HFFc6 (cell line): Measurements from ENCODE around the gene DMXL1. TPM values are rescaled to one million over a fixed set of nuclear protein-coding genes. Genes with fewer than 3 reads are reported as not detected.

ENCODE experiments used
- DNase-seq: peaks from one replicate; pipeline ENCODE4 v3.0.0-alpha.2; 2018
- H3K27ac Mint-ChIP-seq: 2 replicates; pipeline ENCODE4 v1.8.0; 2020; ENCODE audit warnings: mild to moderate bottlenecking, mixed read lengths
- H3K27me3 Mint-ChIP-seq: 2 replicates; pipeline ENCODE4 v1.8.0; 2021; ENCODE audit warnings: mild to moderate bottlenecking, moderate library complexity, mixed read lengths; ENCODE audit not compliant: insufficient read depth
- H3K36me3 Mint-ChIP-seq: 2 replicates; pipeline ENCODE4 v1.8.0; 2021; ENCODE audit warnings: low read depth, mixed read lengths
- H3K4me1 Mint-ChIP-seq: 2 replicates; pipeline ENCODE4 v1.8.0; 2020; ENCODE audit warnings: low read depth, mixed read lengths
- H3K4me3 Mint-ChIP-seq: 2 replicates; pipeline ENCODE4 v1.8.0; 2020; ENCODE audit warnings: mild to moderate bottlenecking, moderate library complexity, mixed read lengths
- H3K9me3 Mint-ChIP-seq: 2 replicates; pipeline ENCODE4 v1.8.0; 2020; ENCODE audit warnings: mild to moderate bottlenecking, mixed read lengths
- total RNA-seq, 6 experiments: library from RNA; stranded (reverse); fragmentation: NEBNext Ultra II Directional; extraction: Animal tissue kit (Norgen Biotek cat#: 25700); gene quantifications; 2 replicates in 1 of 6; 3 replicates in 5 of 6; pipeline ENCODE4 v1.2.3, GENCODE V29; 2021
- TF ChIP-seq, protein P1 (sequence below): fragments of 200-600 bp; sonication (generic); IDR thresholded peaks from 2 replicates; pipeline ENCODE4 v1.5.0; 2021; ENCODE audit warnings: antibody characterized with exemption, mild to moderate bottlenecking

The DMXL1 gene
- total RNA-seq, 6 experiments from 2014 or later, result 19.8 to 23.1 (median 21.5) TPM

DNA sequence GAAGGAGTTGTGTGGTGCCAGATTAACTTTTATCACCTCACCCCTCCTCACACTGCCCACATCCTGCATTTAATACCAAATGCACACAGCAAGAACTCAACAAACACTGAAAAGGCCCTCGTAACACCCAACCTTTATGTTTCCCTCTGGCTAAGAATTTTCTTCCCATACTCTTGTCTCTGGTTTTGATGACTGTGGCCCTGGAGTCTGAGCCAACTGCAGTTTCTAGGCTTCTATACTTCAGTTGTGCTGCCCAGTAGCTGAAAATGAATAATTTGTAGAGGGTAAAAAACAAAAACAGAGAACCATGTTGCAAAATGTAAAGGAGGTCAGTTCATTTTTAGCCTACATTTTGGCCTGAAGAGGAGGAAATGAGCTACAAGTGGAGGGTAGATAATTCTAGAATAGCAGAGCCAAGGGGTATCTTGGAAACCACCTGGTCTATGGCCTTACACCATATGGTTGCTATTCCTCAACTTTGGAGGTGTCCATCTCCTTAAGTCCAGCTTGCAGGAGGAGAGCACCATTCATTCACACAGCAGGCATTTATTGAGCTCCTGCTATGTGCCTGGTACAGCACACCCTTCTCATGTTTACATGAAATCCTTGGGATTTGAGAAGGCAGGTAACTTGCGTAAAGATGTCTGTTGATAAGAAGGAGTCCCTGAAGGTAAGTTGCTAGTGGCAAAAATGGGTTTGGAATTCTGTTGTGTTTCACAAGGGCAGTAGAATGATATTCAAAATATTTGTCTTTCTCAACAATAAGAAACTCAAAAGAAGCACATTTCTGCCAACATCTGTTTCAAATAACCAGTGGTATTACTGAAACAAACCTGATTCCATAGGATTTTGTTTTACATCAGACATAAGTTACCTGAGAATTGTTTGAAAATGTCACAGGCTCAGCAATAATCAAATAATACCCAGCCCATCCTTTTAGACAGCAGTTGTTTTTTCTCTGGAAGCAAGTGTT lies 201.2 kb downstream of the DMXL1 start:
- H3K36me3 Mint-ChIP-seq, result peaks cover 9% of the 10 kb centered on the region
- peaks cover 1% of the 10 kb centered on the region; the same call in 1 of the 2 replicates for H3K27me3 Mint-ChIP-seq
- H3K4me3 Mint-ChIP-seq, result no peak overlapping the region
- no peaks in the 10 kb centered on the region; the same call in 1 of the 2 replicates for H3K9me3 Mint-ChIP-seq
- DNase-seq, result no peak
- H3K27ac Mint-ChIP-seq, result no peak overlapping the region
- TF ChIP-seq, protein P1, sequence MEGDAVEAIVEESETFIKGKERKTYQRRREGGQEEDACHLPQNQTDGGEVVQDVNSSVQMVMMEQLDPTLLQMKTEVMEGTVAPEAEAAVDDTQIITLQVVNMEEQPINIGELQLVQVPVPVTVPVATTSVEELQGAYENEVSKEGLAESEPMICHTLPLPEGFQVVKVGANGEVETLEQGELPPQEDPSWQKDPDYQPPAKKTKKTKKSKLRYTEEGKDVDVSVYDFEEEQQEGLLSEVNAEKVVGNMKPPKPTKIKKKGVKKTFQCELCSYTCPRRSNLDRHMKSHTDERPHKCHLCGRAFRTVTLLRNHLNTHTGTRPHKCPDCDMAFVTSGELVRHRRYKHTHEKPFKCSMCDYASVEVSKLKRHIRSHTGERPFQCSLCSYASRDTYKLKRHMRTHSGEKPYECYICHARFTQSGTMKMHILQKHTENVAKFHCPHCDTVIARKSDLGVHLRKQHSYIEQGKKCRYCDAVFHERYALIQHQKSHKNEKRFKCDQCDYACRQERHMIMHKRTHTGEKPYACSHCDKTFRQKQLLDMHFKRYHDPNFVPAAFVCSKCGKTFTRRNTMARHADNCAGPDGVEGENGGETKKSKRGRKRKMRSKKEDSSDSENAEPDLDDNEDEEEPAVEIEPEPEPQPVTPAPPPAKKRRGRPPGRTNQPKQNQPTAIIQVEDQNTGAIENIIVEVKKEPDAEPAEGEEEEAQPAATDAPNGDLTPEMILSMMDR, result no peak
- H3K4me1 Mint-ChIP-seq, result peaks cover 54% of the 10 kb centered on the region

GRCh38 chr5:119273391-119273839 lies 202.5 kb downstream of the DMXL1 start:
- Mint-ChIP-seq H3K27me3 (no peaks in the 10 kb centered on the region; the same call in 1 of the 2 replicates), H3K4me3 (no peak overlapping the region), H3K36me3 (no peaks in the 10 kb centered on the region), H3K9me3 (no peaks in the 10 kb centered on the region), H3K27ac (no peak overlapping the region), H3K4me1 (peaks cover 46% of the 10 kb centered on the region)
- no peak for DNase-seq
- TF ChIP-seq, protein P1, result no peak

DNA sequence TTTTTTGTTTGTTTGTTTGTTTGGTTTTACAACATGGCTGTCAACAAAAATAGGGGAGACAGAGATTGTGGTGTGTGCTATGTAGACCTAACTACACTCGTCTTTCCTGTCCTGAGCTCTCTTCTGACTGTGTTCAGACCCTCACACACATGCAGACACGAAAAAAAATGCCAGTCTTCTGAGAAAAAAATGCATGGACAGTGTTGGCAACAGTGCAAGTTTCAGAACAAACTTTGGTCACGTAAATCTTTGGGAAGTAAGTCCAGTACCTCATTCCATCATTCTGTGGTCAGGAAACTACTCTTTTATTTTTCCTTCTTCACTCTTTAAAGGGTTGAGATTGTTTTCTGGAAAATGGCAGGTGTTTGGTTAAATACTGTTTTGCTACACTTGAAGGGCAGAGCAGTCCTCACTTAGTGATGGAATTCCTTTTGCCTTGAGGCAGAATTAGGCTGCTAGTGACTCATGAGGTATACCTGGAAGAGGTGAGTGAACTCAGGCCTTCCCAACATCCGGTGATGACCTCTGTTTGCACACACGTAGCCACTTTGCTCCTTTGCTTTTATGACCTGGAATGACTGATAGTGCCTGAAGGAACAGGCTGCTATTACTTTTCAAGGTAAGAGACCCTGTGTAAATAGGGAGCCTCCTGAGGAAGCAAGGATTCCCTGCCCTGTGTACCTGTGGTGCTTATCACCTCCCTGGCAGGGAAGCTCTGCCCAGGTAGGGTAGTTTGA lies 203.3 kb downstream of the DMXL1 start:
- no peaks in the 10 kb centered on the region; the same call in 1 of the 2 replicates for H3K27me3 Mint-ChIP-seq
- peak overlapping the region; percentile 73 for H3K27ac Mint-ChIP-seq
- no peaks in the 10 kb centered on the region for H3K9me3 Mint-ChIP-seq
- TF ChIP-seq, protein P1, result no peak
- H3K4me1 Mint-ChIP-seq, result peaks cover 42% of the 10 kb centered on the region
- no peak overlapping the region for H3K4me3 Mint-ChIP-seq
- H3K36me3 Mint-ChIP-seq, result no peaks in the 10 kb centered on the region
- no peak for DNase-seq

- Mint-ChIP-seq H3K4me3 (peak overlapping the region; percentile 12; the same call in 1 of the 2 replicates), H3K9me3 (no peaks in the 10 kb centered on the region), H3K4me1 (peaks cover 37% of the 10 kb centered on the region), H3K27ac (peak overlapping the region; percentile 73), H3K36me3 (no peaks in the 10 kb centered on the region), H3K27me3 (no peaks in the 10 kb centered on the region; the same call in 1 of the 2 replicates)
- TF ChIP-seq, protein P1, result no peak
- DNase-seq, result peak; percentile 65
Measured at GRCh38 chr5:119274767-119275130, 203.9 kb downstream of the DMXL1 start.

DNA sequence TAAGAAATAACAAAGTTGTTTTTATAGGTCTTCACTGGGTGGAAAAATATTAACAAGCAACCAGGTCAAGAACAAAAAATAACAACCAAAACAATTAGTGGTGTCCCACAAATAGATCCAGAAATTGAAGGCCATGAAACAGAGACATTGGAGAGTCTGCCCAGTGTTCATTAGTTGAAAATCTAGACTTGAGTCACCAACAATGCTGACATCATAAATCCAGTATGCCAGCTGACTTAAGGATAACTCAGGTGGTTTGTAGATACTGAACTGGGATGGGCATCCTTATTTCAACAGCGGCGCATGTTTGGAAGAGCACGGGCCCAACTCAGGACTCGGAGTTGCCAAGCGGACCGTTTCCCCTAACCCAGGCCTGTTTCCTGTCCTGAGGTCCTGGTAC lies 204.3 kb downstream of the DMXL1 start:
- Mint-ChIP-seq H3K27ac (peak overlapping the region; percentile 73), H3K4me1 (peaks cover 34% of the 10 kb centered on the region), H3K9me3 (no peaks in the 10 kb centered on the region), H3K4me3 (peak overlapping the region; percentile 12; the same call in 1 of the 2 replicates), H3K36me3 (no peaks in the 10 kb centered on the region), H3K27me3 (no peaks in the 10 kb centered on the region; the same call in 1 of the 2 replicates)
- DNase-seq, result peak; percentile 48
- TF ChIP-seq, protein P1, result no peak
